Fibroblast of upper back skin (primary cell): ENCODE data around the gene PPP1CA.
A peak's percentile ranks its signal among the peaks of the same experiment; 100 is the strongest.

Source experiments
- DNase-seq: peaks from one replicate; pipeline ENCODE4 v3.0.0-alpha.2; 2013

PPP1CA gene

DNA sequence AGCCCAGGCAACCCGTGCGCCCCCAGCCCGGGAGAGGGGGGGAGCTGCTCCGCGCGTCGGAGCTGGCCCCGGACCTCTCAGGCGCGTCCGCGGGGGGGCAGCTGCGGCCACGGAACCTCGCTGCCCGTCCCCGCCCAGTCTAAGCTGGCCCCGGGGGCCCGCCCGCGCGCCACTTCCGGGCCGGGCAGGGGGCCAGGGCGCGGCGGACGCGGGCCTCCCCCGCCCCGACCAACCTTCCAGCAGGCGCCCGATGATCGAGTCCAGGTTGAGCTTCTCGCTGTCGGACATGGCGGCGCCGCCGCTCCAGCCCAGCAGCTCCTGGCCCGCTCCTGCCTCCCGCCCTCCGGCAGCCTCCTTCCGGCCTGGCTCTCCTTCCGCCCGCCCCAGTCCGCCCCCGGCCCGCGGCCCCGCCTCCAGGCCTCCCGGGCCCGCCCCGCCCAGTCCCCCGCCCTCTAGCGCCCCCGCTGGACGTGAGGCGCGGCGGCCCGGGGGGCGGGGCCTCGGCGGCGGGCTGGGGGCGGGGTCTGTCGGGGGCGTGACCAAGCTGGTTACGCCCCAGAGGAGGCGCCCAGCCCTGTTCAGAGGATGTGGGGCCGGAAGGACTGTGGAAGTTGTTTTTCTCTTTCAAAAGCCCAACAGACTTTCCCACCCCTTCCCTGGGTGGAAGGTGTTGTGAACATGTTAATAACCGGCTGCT lies at the start of gene PPP1CA:
Gene PPP1CA (minus strand): TSS at position 364 of the 697 bp plus-strand sequence. CDS start 76 bp downstream, at position 288.
- peak; percentile 87 for DNase-seq

DNA sequence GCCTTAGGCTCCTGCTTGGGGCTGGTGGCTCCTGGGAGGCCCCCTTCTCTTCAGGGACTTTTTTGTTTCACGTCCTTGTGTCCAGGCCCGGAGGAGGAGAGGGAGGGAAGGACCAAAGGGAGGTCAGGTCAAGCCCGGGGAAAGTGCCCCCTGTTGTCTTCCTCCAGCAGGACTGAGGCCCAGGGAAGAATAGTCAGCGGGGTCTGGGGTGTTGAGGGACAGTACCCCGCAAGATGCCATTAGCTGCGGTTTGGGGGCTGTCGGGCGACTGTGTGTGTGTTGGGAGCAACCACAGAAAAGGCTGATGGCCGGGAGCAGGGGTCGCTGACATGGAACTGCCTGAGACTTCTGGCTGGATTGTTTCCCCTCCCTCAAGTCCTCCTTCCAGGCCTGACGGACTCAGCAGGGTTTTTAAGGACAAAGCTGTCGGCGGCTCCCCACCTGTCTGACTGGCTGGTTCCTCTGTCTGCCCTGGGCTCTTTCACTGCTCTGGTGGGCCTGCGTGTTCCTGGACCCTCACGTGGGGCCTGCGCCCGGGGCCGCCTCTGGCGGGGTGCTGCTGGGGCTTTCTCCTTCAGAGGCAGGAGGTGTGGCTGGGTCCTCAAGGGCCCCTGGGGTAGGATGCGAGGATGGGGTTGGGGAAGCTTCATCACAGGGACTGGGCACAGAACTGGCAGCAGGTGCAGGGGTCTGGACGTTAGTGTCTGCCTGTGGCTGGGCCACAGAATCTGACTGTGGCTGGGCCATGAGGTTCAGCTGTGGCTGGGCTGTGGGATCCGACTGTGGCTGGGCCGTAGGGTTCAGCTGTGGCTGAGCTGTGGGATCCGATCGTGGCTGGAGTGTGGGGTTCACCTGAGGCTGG lies 49.4 kb upstream of the PPP1CA start:
- no peak for DNase-seq

DNA sequence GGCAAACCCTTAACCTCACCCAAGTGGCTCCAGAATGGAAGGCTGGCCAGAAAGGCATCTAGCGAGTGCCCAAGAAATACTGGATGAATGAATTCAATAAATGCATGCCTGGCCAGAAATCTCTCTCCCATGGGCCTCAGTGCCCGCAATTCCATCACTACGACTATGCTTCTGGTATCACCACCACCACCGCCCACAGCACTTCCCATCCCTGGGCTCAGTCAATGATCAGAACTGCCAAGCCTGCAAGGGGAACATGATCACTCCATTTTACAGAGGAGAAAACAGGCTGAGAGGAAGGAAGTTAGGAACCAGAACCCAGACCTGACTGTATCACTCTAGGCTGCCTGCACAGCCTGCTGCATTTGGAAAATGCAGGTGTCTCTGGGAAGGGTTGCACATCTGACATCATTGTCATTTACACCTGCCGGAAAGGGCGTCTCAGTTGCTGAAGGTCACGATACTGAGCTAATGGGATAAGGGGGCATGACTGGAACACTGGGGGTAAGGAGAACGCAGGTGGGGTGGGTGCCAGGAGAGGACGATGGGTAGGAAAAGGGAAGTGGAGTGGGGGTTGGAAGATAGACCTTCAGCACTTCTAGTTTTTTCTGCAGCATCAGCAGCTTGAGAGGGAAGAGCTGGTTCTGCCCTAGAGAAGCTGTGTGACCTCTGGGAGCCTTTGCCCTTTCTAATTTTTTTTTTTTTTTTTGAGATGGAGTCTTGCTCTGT lies 47.6 kb upstream of the PPP1CA start:
- DNase-seq = no peak

DNA sequence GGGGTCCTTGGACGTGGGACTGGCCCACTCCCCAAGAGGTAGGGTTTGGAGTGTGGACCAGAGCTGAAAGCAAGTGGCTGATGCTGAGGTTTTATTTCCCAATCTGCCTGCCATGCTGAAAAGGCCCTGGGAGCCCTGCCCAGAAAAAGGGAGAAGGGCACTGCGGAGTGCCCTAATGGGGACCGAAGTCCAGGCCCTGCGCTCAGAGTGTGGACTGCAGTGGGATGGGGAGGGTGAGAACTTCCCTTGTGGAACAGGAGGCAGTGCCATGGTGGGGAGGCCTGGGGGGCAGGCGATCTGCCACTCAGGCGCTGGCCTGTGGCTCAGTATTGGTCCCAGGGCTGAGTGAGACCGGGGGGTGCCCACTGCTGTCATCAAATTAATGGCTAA lies 46.6 kb upstream of the PPP1CA start:
- DNase-seq = no peak

DNA sequence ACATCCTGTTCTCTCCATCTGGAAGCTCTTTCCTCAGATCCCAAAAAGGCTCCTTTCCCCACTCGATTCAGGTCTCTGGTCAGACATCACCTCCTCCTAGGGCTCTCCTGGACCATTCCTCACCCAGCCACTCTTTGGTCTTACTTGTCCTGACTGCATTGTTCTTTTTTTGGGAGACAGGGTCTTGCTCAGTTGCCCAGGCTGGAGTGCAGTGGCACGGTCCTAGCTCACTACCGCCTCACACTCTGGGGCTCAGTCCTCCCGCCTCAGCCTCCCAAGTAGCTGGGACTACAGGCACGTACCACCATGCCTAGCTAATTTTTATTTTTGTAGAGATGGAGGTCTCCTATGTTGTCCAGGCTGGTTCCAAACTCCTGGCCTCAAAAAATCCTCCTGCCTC lies 43.9 kb upstream of the PPP1CA start:
- no peak for DNase-seq

DNA sequence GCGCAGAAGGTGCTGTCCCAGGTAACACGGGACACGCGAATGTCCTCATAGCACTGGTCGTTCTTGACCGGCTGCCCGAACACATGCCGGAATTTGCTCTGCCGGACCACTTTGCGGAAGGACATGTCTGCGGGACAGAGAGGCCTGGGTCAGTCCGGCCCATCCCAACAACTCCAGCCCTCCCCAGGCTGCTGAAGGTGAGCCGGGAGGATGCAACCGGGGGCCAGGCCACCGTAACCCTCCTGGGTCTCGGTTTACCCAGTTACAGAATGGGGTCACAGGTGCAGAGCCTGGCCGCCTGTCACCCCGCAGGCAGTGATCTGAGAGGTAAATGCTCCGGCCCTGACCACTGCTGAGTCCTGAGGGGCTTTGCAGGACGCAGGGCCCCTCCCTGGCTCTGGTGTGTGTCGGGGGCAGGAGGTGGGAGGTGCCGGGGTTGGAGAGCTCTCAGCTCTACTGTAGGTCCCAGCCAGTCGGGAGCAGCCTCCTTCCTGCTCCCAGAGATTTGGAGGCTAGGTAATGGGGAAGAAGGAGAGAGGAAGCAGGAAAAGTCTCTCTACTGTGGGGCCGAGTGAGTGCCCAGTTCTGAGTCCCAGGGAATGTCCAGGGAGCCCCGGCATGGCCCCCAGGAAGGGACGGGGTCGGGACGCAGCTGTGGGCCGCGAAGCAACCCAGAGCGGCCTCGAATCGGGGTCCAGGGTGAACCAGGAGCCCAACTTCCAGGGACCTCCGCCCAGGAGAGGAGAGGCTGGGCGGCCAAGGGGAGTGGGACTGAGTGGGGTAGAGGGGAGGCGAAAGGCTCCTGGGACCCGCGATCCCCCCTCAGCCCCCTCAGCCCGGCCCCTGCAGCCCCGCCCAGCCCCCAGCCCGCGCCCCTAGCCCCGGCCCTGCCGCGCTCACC lies 41.1 kb upstream of the PPP1CA start:
- no peak for DNase-seq

DNA sequence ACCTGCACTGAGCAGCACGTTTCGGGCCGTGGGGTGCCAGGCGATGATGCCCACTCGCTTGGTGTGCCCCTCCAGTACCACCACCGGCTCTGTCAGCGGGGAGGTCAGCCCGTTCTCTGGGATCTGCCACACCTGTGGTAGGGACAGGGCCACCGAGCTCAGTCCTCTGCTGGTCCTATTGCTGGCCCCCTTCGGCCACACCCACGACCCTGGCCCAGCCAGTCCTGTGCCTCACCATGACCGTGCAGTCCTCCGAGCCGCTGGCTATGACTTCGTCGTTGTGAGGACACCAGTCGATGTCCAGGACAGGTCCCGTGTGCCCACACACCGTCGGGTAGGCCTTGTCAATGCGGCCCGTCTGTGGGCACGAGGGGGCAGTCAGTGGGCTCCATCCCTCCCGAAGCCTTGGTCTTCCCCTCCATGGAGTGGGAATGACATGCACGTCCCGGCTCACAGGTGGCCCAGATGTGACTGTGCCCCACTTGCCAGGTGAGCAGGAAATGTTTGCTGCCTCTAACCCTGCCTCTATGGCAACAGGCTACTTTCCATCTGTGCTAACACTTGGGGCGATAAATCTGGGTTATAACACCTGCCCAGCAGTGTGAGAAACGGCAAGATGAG lies 40.2 kb upstream of the PPP1CA start:
- no peak for DNase-seq

DNA sequence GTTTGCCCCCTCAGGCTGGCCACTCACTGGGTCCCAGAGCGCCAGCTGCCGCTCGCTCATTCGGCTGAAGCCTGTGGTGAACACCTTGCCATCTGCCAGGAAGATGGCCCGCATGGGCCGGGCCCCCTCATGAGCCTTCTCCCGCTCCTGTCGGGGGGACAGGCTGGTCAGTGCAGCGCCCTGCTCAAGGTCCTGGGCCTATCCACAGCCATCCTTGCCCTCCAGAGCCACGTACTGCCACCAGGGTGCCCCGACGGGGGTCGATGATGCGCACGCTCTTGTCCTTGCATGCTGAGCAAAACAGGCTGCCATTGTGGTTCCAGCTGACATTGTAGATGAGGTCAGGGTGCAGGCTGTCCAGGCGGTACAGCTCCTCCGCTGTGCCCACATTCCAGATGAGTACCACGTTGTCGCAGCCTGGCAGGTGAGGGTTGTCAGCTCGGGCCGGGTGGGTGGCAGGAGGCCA lies 39.5 kb upstream of the PPP1CA start:
- DNase-seq = no peak

DNA sequence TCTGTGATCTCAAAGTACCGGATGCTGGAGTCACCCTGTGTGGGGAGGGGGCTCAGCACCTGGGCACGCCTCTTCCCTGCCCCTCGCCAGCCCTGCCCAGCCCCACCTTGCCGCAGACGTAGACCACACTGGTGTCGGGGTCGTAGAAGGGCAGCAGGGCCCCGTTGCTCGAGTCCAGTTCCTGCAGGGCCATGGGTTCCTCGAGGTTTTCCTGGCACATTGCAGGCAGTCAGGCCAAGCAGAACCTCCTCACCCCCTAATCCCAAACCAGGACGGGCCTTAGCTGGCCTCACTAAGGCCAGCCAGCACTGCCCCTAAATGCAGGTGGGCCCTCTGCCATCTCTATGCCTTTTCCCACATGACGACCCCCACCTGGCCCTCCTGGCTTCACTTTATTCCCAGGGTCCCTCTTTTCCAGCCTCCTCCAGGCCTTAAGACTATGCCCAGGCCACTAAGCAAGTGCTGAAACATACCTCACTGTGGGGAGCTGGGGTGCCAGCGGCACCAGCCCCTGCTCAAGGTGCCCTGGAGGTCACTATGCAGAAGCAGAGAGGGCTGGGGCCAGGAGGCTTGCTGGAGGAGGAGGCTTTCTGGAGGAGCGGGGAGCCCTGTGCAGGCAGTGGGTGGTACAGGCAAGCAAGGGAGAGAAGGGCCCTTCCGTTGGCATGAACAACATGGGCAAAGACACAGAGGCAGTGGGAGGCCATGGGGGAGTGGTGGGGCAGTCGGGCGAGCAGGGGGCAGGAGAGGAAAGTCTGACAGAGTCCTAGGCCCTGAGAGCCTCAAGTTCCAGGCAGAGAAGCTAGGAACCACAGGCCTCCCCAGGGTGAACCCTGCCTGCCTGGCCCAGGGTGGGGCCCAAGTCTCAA lies 38.8 kb upstream of the PPP1CA start:
- no peak for DNase-seq

DNA sequence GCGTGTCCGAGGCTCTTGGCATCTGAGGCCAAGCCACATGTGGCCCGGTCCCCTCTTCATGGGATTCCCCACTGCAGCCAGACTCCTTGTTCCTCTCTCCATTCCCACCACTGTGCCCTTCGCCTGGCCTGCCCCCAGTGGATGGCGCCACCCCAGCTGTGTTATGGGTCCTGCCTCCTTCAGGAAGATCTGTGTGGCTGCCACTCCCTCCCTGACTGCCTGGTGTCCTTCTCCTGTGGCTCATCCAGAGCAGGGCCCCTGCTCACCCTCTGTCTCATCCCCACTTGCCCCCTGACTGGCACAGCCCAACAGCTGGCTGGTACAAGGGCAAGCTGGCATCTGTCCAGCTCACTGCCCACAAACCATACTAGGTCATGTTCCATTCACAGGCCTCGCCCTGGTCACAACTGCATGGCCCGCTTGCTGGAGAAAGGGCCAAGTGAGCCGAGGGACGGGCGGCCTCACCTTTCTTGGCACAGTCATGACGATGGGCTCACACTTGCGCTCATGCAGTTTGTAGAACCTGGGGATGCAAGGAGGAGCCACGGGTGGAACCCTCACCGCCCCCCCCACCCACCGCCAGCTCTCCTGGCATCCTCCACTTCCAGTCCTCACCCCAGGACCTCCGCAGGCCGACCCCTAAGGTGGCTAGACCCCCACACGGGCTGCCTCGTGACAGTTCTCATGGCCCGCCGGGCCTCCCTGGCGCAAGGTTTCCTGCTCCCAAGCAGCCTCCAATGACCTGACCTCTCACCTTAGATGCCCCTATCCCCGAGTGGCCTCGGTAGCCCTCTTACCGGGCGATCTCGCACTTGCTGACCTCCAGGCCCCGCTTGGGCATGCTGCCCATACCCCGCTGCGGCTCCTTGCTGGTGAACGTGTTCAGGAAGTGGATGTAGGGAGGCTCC lies 37.9 kb upstream of the PPP1CA start:
- no peak for DNase-seq

DNA sequence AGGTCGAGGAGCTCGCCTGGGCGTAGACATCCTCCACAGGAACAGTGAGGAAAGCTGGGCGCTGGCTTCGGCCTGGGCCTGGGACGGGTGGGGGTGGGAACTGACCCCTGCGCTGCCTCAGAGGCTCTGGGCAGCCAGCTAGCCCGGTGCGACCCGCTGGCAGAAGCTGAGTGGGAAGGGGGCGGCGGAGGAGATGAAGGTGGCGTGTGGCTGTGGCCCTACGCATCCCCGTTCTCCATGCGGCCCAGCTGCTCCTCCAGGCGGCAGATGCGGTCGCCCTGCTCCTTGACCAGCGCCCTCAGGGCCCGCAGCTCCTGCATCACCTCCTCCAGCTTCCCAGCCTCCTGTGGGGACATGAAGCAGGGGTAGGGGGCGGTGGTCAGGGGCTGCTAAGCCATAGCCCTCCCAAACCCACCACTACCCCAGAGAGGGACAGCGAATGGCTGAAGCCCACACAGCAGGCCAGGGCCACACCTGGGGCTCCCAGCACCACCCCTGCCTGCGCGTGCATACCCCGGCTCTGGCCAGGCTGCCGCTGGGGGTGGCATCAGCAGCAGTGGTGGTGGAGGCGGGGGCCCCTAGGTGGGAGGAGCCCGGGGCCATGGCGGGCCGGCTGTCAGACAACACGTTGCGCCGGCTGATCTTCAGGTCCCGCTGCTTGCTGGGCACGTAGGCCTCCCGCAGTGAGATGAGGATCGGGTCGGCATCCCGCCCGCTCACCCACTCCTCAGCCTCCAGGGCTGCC lies 36.7 kb upstream of the PPP1CA start:
- DNase-seq = no peak

DNA sequence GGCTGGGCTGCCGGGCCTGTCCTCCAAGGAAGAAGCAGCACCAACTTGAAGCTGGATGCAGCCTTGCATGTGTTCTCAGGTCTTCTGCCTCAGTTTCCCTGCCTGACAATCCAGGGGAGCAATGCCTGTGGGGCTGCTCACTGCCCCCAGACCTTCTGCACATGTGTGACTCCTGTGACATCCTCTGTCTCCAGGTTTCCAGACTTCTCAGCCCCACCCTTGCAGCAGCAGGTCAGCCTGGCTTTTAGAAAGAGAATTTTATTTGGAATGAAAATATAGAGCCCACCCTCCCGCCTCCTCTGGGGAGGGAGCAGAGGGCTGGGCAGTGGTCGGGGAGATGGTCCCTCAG lies 36.1 kb upstream of the PPP1CA start:
- no peak for DNase-seq

DNA sequence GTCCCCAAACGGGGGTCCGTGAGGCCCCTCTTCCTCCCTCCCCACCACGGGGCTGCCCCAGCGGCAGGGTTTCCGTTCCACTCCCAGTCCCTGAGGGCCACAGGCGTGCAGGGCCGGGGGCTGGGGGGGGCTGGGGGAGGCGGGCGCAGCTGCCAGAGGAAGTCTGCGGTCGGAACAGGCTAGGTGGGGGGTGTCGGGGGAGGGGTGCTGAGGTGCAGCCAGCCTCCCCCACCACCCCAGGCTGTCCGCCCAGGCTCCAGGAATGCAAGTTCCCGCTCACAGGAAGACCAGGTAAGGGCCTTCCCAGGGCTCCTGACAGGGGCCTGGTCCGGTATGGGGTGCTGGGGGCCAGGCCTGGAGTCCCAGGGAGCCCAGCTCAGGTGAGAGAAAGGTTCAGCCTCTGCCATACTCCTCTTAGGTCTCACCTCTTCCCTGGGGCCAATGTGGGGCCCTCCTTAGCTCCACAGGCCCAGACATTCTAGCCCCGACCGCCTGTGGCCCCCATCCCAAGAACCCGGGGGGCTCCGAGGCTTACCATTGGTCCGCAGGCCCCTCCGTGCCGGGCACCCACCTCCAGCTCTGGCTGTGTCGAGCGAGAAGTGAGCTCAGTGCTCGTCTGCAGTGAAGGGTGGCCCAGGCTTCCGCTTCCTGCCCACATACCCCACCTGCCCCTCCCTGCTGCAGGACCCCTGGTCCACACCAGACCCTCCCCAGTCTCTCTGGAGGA lies 35.6 kb upstream of the PPP1CA start, which contains the start of gene PTPRCAP:
Gene PTPRCAP (minus strand): TSS at position 601 of the 727 bp plus-strand sequence. CDS start 63 bp downstream, at position 538.
- peak; percentile 52 for DNase-seq

DNA sequence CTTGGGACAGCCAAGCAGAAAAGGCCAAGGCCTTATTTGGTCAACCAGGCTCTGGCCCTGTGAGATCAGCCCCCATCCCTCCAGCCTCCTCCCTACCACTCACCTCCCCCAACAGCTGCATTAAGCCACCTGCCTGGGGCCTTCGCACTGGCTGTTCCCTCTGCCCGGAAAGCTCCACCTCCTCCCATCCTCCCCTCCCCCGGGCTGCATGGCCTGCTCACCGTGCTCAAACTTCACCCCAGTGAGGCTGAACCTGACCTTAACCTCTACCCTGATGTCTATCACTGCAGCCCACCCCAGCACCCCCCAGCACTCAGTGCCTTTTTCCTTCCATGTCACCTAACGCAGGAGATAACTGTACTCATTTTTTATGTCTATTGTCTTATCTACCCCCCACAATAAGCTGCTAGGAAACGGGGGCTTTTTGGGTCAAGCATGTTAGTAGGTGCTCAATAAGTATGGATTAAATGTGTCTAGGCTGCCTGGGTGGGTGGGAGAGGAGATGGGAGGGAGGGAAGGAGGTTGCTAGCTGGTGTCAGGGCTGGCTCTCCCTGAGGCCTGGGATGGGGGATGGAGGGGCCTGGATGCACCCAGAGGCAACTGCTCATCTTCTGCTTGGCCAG lies 34.9 kb upstream of the PPP1CA start:
- peak; percentile 58 for DNase-seq

DNA sequence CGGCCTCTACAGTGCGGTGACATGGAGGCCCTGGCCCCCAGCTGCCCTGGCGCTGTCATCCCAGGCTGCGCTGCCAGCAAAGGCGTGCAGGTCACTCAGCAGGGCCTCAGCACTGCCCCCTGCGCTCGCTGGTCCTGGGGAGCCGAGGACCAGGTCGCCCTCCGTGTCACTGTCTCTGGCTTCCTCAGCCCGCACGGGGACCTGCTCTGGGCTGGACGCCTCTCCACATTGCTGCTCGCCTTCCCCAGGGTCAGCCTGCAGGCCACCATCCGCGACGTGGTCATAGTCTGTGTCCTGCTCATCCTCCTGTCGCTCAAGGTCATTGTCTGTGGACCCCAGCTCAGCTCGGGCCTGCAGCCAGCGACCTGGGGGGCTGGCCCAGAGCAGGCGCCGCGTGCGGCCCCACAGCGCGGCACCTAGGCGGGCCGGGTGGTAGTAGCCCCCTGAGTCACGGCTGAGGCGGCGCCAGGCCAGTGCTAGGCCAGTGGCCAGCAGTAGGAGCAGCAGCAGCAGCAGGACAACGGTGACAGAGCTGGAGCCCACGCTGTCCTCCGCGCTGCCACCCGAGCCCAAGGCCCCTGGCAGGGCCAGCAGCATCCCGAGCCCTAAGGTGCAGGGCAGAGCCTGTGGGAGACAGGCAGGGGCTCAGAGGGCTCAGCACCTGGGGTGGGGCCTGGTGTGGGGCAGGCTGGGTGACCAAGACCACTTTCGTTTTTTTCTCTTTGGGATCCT lies 34.2 kb upstream of the PPP1CA start:
- DNase-seq = no peak

DNA sequence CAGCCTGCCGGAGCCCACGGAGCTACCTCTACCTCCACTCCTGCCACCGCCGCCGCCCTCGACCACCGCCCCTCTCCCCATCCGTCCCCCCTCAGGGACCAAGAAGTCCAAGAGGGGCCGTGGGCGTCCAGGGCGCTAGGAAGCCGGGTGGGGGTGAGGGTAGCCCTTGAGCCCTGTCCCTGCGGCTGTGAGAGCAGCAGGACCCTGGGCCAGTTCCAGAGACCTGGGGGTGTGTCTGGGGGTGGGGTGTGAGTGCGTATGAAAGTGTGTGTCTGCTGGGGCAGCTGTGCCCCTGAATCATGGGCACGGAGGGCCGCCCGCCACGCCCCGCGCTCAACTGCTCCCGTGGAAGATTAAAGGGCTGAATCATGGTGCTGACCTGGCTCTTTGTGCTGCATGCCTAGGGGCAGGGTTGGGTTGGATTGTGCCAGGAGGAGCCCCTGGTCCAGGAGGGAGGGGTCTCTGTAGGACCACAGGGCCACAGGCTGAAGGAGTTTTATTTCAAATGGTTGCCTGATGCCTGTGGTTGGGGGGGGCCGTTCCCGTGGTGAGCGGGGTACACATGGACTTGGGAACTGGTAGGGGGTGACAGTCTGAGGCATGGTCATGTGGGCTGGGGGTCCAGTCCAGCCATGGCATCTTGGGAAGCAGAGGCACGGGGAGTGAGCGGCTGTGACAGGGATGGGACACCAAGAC lies 33.5 kb upstream of the PPP1CA start:
- DNase-seq = no peak
